Sciatic nerve (tissue), 2 donors: ENCODE results near the gene HMOX1. TPM values are rescaled to one million over a fixed set of nuclear protein-coding genes. Genes with fewer than 3 reads are reported as not detected.
"Not testable (repeated sequence)": the region's sequence is repeated elsewhere in the genome, so short reads cannot be mapped to it uniquely, and the experiment has no call there.

Source experiments
- ATAC-seq: fragments of 200-7000 bp; cut with Tn5 transposase; one replicate; pipeline ENCODE4 v1.9.1; 2020; ENCODE audit warnings: mild to moderate bottlenecking, moderate library complexity
- DNase-seq: peaks from one replicate; pipeline ENCODE4 v3.0.0-alpha.2; 2020; ENCODE audit warnings: low spot score
- intact Hi-C: fragments of 100-400 bp; cut with DNase I; formaldehyde crosslinking; loops from one replicate; pipeline ENCODE4 v1.14.2; 2022
- total RNA-seq: library from RNA; stranded (reverse); fragmentation: NEBNext Ultra II Directional; extraction: Animal tissue kit (Norgen Biotek cat#: 25700); gene quantifications from one replicate; pipeline ENCODE4 v1.2.1, GENCODE V29; 2021
- donor health status: DM: no; HTN: no; CAD: no.
- donor health status: DM: no; HTN: no; CAD: no.

Gene HMOX1
- total RNA-seq, 1 donor from 2014 or later: 78.5 TPM

DNA sequence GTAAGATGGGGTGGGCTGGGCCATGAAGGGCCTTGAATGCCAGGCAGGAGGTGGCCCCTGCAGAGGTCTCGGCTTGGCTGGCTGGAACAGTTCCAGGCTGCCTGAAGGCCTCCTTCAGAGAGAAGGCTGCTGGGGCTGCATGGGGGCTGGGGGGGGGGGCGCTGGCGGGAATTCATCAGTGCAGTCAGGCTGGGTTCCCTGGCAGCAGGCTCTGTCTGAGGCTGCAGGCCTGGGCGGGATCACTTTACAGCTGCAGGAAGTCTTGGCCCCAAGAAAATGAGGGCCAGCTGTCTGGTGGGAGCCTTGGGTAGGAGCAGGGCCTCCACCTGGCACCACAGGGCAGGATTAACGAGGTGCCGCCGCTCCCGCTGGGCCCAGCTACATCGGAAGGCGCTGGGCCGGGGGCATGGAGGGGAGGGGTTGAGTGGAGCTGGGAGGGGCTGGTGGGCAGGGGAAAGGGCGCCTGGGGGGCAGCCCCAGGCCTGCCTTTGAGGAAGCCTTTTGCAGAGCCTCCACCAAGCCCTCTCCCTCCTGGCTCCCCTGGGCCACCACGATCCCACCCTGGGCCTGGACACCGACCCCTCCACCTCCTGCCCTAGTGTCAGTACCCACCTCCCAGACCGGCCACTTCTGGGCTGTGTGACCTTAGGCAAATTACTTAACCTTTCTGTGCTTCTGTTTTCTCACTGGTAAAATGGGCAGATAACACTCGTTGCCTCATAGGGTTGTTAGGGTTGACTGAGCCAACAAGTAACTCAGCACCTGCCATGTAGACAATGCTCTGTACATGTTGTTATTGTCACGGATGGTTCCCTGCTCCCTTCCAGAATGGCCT lies 31.0 kb upstream of the HMOX1 start:
- intact Hi-C loops: no loop called here
- DNase-seq (no peak), ATAC-seq (no peak)

DNA sequence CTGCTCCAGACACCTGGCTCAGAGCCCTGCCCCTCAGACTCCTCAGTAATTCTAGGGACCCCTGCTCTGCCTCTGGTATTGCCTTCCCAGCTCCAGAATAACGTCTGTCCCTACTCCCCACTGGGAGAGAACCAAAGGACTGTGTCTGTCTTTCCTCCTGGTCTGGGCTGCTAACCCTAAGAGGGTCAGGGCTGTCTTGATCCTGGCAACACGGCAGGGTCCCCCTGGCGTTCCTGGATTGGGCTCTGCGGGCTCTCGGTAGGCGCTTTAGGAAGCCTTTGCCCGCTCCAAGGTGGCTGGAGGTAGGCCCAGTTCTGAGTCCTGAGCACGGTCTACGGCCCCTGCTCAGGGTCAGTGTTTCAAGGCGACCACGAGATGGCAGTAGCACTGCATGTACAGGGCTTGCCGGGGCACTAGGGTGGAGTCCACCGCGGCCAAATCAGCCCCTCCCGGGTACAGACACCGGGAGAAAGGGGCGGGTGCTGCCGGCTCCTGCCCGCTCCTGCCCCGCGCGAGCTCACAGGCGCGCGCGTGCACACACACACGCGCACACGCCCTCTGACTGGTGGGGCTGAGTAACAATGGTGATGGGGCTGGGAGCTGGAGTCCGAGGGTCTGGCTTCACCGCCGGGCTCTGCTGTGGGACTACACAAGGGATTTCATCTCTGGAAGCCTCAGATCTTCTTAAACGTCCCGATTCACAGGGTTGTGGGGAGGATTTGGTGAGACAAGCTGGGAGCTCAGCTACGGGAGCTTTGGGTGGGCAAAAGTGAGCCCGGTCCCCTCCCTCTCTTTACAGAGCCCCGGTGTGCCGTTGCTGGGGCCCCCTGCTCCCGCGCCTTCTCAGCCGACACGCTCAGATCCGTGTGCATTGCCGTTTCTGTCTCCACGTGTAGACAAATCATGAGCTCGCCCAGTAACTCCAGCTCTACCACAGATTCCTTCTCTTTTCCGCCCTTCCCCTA lies 30.1 kb upstream of the HMOX1 start:
- DNase-seq (peak; percentile 94), ATAC-seq (peak; percentile 91)
- intact Hi-C loops: no loop called here

DNA sequence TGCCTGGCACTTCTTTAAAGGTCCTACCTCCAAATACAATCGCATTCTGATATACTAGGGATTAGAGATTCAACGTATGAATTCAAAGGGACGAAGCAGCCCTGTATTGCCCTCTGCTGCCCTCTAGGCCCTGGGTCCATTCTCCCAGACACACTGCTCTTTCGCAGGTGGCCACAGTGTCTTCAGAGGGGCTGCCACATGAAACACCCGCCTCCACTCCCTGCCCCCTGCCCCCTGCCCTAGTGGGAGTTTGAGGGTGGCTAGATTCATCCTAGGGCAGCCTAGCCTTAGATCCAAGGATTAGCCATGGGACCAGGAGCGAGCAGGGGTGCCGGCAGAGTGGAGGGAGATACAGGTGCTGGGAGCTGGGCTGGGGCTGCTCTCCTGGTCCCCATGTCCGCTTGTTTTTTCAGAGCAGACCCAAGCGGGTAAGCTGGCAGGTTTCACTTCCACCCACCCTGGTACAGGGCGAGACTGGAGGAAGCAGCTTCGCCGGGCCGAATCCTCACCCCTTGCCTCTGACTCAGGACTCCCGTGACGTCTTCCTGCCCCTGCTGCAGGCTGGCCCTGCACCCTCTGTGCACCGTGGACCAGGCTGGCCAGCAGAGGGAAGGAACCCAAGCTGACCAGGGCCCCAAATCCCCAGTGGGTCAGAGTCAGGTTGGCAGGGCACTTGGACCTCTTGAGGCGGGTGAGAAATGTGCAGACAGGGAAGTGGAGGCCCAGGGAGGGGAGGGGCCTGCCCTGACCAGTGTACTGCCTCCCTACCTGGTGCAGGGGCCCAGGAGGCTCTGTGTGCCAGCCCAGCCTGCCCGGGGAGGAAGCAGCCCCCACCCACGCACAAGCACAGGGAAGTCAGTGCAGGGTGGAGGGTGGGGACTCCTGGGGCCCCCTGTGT lies 28.4 kb upstream of the HMOX1 start:
- ATAC-seq (peak; percentile 62), DNase-seq (peak; percentile 83)
- intact Hi-C loops: no loop called here

DNA sequence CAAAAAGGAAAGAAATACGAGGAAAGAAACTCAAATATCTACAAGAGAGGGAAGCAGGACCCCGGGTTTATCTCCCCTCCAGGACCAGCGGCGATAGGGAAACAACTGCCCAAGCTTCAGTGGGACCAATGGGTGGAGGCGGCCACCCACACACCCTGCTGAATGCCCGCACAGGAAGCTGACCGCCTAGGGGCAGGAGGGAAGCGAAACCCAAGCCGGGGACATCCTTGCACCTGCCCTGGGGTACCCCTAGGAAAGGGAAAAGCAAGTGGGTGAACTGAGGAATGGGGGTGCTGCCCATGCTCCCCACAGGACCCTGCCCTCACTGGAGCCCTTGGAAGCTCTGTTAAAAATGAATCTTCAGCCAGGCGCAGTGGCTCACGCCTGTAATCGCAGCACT lies 27.6 kb upstream of the HMOX1 start:
- intact Hi-C loops: no loop called here
- no peak for ATAC-seq
- no peak for DNase-seq

DNA sequence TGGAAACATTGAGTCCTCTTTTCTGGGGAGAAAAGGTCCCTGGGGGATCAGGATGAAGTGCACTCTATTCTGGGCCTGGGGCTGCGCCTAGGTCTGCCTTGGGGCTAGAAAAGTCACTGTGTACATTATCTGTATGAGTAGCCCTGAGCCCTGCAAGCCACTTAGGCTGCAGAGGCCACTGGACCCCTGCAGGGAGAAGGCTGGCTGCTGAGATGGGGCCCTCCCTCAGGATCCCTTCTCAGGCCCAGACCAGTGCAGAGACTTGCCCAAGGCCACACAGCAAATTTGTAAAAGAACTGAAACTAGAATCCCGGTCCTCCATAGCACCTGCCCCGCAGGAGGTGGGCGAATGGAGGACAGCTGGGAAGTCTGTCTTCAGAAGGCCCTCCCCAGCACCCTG lies 26.8 kb upstream of the HMOX1 start:
- no peak for DNase-seq
- ATAC-seq: no peak

DNA sequence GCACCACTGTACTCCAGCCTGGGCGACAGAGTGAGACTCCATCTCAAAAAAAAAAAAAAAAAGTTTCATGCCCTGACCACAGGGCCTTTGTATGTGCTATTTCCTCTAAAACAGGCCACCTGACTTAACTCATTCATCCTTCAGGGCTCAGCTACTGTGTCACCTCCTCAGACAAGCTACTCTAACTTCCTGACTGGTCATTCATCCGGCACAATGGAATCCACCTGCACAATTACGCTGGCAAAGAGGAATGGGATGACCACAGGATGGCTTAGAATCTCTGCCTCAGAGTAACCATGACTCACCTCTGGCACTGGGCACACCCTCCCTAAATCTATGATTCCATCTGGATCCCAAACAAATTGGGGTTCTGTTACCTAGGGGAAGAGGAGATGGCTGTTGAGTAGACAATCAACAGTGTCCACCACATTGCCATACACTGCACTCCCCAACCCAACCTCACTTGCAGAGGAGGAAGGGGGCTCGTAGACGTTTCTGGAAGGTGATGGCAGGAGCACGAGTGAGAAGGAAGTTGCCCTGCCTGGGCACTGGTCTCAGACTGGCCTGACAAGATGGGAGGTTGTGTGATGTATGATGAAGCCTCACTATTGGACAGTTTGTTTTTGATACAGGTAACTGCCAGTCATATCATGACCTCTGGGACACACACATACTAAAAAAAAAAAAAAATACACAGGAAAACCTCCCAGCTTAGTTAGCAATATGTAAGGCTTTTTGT lies 22.8 kb upstream of the HMOX1 start:
- ATAC-seq (no peak), DNase-seq (no peak)
- intact Hi-C loops: no loop called here

More for the DNA sequence above, 26.8 kb upstream of the HMOX1 start:
- intact Hi-C loops: no loop called here

DNA sequence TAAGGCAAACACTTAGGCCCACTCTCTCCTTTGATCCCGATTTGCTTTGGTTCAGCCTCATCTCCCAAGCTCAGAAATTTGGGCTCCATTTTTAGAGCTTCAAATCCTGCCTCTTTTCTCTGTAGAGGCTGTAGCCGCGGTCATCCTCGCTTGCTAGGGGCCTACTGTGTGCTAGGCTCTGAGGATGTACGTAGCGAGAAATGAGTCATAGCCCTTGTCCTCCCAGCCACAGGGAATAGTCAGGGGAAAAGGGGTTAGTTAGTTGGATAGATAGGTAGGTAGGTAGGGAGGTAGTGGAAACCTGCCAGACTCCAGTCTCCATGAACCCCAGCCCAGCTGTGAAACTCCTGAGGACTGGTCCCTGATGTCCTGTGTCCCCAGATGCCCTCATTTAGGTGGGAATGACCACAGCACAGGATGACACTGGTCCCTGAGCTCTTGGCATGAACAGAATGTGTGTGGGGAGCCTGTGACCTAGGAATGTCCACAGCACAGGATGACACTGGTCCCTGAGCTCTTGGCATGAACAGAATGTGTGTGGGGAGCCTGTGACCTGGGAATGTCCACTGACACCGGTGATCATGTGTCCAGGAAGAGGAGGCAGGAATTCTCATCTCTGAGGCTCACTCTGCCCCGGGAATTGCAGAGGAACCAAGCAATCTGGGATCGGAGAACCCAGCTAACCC lies 21.4 kb upstream of the HMOX1 start:
- DNase-seq: no peak
- intact Hi-C loops: no loop called here

DNA sequence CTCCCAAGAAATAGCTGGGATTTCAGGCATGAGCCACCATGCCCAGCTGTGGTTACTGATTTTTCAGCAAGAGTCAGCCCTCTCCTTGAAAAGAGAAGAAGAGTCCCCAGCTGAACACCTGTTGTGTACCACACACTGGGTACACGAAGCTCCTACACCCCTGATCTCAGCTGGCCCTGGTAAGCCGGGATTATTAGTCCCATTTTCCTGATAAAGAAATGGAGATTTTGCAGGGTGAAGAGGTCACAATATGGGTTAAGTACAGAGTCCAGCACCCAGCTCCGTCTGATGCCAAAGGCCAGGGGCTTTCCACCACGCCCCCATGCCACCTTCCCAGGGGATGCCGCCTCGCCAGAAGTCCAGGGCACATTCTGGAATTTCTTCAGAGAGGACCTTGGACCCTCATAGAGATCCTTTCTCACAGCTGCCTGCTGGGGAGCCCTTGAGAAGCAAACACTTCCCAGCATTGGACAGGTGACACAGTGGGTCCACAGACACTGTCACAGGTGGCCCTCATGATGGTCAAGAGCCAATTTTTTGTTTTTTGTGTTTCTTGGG lies 19.8 kb upstream of the HMOX1 start:
- no peak for ATAC-seq
- no peak for DNase-seq
- intact Hi-C loops: no loop called here

More for the DNA sequence above, 21.4 kb upstream of the HMOX1 start:
- no peak for ATAC-seq

DNA sequence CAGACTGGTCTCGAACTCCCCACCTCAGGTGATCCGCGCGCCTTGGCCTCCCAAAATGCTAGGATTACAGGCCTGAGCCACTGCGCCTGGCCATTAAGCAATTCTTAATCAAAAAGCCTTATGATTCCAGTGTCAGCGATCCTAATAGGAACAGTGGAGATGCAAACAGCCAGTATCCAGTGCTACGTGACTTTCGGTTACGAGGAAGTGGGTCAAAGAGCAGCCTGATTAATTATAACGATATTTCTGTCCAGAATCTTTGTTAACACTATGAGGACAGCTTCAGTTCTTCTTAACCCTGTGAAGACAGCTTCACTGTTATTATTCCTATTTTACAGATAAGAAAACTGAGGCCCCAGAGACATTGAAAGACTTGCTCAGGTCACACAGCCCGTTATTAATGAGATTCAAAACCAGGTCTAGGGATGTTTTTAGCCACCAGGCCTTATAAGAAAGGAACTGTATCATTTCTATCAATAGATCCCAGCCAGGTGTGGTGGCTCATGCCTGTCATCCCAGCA lies 17.3 kb upstream of the HMOX1 start:
- intact Hi-C loops: no loop called here
- ATAC-seq (no peak), DNase-seq (no peak)

DNA sequence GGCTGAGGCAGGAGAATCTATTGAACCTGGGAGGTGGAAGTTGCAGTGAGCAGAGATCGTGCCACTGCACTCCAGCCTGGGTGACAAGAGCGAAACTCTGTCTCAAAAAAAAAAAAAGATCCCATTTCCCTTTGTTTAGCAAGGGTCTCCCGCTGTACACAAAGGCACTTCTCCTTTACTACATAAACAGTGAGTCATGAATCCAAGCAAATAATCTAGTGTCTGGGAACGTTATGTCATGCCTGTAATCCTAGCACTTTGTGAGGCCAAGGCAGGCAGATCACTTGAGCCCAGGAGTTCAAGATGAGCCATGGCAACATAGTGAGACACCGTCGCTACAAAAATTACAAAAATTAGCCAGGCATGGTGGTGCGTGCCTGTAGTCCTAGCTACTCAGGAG lies 16.7 kb upstream of the HMOX1 start:
- ATAC-seq: peak; percentile 33

DNA sequence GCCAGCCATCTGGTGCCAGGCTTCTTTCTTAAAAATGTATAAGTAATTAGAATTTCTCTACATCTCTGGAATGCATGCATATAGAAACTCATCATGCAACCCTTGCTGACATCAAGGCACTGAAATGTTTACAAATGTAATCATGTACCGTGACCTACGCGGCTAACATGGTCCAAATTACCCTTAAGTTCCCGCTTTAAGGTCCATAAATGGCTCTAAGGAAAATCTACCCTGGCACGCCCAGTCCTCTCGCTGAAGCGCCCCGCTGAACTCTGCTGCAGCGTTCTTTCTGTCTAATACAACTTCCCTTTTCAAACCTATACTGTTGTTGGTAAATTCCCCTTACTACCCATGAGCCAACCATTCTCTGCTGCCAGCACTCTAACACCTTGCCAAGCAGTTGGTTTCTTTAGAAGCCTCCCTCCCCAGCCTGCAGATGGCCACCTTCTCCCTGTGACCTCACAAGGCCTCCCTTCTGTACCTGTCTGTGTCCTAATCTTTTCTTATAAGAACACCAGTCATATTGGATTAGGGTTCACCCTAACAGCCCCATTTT lies 13.5 kb upstream of the HMOX1 start:
- intact Hi-C loops: no loop called here
- no peak for DNase-seq
- ATAC-seq: no peak

More for the DNA sequence above, 16.7 kb upstream of the HMOX1 start:
- intact Hi-C loops, DNase-seq: not testable (repeated sequence)

DNA sequence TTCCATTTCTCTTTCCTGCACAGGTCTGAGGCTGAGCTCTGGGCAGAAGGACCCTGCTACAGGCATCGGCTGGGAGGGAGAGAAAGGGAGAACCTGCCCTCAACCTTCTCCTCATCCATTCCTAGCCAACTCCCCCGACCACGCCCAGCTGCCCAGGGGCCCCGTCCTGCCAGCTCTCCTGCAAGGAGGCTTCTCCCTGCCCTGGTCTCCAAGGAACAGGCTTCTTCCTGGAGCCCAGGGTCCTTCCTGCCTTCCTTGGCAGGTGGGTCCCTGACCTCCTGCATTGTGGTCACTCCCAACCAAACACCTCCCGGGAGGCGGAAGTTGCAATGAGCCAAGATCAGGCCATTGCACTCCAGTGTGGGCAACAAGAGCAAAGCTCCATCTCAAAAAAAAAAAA lies 12.5 kb upstream of the HMOX1 start:
- intact Hi-C loops: no loop called here
- no peak for DNase-seq
- no peak for ATAC-seq

DNA sequence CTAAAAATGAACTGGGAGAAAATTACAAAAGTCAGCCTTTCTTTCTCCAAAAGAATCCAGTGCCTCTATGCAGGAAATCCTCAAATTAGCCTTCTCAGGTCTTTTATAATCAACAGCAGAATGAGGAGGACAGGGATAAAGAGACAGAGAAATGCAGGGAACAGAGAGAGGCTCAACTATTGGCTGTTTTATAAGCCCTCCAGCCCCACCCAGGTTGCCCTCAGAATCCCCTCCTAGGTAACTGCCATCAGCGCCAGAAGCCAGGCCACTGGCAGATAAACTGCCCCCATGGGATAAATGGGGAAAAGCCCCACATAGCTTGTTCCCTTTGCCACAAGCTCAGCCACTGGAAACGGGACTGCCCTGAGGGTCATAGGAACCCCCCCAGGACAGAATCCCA lies 10.9 kb upstream of the HMOX1 start:
- no peak for ATAC-seq

DNA sequence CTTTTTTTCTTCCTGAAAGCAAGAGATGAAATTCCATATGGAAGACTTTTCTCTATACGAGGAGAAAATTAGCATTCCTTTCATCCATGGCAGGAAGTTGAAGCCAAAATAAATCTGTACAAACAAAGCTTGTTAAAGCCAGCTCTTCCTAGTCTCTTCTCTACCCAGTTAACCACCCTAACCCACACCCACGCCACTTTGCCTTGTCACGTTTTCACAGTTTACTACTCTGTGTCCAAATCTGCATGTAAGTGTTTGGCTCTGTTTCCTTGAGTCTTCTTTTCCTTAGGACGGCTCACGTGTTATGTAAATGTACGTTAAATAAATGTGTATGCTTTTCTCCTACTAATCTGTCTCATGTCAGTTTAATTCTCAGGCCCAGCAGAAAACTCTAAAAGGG lies 7.1 kb upstream of the HMOX1 start:
- ATAC-seq (no peak), DNase-seq (no peak)
- intact Hi-C loops: no loop called here

More for the DNA sequence above, 10.9 kb upstream of the HMOX1 start:
- intact Hi-C loops: no loop called here
- DNase-seq: no peak

DNA sequence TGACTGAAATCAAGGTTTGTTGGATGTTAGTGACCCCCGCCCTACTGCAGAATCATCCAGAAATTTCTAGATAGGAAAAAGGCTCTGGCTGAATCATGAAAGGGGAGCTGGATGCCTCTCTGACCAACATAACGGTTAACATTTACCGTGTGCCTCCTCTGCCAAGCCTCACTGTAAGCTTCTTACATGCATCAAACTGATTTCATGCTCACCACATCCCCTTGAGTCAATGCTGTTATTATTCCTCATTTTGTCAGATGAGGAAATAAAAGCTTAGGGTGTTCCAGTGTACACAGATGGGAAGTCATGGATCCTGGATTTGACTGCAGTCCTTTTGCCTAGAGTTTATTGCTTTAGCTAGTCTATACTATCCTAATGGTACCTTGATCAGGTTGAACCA lies 5.9 kb upstream of the HMOX1 start:
- ATAC-seq: no peak
- intact Hi-C loops: no loop called here
- DNase-seq: no peak

DNA sequence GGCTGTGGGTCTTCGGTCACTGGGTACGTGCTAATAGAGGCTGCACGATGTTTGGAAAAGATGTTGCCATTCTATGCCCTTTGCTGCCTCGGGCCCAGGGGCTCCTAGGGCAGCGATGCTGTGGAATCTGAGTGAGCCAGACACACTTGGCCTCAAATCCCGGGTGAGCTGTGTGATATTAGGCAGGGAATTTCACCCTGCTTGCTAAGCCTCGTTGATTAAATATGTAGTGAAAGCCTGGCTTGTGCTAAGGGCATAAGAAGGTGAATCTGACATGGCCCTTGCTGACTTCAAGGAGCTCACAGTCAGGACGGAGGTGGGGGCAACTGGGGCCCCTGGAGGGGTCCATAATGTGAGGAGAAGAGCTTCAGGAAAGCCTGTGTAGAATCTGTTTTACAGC lies 5.4 kb upstream of the HMOX1 start:
- intact Hi-C loops: no loop called here
- no peak for DNase-seq
- no peak for ATAC-seq
